ENCODE measurements around the gene SELENOF.

GRCh38 chr1:86823386-86823785, 90.5 kb downstream of the SELENOF start:
- TF ChIP-seq, protein P1, sequence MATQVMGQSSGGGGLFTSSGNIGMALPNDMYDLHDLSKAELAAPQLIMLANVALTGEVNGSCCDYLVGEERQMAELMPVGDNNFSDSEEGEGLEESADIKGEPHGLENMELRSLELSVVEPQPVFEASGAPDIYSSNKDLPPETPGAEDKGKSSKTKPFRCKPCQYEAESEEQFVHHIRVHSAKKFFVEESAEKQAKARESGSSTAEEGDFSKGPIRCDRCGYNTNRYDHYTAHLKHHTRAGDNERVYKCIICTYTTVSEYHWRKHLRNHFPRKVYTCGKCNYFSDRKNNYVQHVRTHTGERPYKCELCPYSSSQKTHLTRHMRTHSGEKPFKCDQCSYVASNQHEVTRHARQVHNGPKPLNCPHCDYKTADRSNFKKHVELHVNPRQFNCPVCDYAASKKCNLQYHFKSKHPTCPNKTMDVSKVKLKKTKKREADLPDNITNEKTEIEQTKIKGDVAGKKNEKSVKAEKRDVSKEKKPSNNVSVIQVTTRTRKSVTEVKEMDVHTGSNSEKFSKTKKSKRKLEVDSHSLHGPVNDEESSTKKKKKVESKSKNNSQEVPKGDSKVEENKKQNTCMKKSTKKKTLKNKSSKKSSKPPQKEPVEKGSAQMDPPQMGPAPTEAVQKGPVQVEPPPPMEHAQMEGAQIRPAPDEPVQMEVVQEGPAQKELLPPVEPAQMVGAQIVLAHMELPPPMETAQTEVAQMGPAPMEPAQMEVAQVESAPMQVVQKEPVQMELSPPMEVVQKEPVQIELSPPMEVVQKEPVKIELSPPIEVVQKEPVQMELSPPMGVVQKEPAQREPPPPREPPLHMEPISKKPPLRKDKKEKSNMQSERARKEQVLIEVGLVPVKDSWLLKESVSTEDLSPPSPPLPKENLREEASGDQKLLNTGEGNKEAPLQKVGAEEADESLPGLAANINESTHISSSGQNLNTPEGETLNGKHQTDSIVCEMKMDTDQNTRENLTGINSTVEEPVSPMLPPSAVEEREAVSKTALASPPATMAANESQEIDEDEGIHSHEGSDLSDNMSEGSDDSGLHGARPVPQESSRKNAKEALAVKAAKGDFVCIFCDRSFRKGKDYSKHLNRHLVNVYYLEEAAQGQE (IDR thresholded peaks at IDR 0.05; ENCODE audit: insufficient replicate concordance, low read depth) = no peak
- TF ChIP-seq, protein P2, sequence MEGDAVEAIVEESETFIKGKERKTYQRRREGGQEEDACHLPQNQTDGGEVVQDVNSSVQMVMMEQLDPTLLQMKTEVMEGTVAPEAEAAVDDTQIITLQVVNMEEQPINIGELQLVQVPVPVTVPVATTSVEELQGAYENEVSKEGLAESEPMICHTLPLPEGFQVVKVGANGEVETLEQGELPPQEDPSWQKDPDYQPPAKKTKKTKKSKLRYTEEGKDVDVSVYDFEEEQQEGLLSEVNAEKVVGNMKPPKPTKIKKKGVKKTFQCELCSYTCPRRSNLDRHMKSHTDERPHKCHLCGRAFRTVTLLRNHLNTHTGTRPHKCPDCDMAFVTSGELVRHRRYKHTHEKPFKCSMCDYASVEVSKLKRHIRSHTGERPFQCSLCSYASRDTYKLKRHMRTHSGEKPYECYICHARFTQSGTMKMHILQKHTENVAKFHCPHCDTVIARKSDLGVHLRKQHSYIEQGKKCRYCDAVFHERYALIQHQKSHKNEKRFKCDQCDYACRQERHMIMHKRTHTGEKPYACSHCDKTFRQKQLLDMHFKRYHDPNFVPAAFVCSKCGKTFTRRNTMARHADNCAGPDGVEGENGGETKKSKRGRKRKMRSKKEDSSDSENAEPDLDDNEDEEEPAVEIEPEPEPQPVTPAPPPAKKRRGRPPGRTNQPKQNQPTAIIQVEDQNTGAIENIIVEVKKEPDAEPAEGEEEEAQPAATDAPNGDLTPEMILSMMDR (IDR thresholded peaks at IDR 0.05; ENCODE audit: insufficient read depth, low read length) = no peak

Measured in HL-60 (cell line).